GM18861 (cell line): ENCODE results near the gene ADCY1.

ENCODE experiments used
- ATAC-seq: cut with Tn5 transposase; IDR thresholded peaks from one replicate; pipeline ENCODE4 v1.9.1; 2021; ENCODE audit not compliant: unreplicated experiment

The ADCY1 gene

DNA sequence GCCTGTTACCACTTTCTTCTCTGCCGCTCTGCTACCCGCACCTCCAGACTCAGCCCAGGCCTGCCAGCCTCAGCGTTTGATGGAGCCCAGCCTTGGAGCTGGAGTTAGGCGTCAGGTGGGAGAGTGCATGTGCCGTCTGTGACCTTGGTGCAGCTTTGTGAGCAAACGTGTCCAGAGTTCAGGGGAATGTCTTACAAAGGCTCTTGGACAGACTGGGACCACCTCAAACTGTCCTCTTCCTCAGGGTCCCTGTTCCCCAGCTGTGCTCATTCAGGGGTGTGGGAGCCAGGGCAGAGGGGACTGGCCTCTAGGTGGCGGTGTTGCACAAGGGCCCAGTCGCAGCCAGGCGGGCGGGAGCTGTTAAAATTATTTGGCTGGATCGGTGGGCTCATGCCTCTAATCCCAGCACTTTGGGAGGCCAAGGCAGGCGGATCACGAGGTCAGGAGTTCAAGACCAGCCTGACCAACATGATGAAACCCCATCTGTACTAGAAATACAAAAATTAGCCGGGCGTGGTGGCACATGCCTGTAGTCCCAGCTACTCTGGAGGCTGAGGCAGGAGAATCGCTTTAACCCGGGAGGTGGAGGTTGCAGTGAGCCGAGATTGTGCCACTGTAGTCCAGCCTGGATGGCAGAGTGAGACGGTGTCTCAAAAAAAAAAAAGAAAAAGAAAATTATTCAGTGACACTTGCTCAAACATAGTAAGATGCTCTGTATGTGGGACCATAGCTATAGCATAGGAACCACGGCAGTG is 89.2 kb downstream of the ADCY1 start:
- no peak for ATAC-seq

DNA sequence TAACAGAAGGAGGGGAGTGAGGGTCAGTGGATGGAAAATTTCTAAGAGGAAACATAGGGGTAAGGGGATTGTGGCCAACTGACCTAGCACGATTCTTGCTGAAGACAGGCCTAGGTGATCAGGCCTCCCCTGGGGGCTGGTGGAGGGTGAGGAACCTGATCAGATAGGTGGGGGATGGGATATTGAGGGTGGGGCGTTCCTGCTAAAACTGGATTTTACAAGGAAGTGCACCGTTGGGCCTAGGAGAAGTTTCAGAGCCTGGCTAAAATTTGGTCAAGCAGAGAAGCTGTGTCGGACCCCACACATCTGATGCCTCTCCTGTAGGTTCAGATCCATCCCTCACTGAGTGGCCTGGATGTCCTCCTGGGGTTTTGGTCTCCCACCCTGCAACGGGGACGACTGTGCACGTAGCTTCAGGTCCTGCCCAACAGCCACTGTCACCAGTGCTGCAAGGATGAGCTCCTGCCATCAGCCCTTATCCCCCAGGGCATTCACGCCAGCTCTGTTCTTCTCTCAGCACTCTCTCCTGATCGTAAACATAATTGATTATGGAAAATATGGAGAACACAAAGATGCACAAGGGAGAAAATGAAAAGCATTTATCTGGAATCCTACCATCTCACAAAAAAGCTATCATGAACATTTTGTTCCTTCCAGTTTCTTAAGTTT is 89.9 kb downstream of the ADCY1 start:
- ATAC-seq = no peak

DNA sequence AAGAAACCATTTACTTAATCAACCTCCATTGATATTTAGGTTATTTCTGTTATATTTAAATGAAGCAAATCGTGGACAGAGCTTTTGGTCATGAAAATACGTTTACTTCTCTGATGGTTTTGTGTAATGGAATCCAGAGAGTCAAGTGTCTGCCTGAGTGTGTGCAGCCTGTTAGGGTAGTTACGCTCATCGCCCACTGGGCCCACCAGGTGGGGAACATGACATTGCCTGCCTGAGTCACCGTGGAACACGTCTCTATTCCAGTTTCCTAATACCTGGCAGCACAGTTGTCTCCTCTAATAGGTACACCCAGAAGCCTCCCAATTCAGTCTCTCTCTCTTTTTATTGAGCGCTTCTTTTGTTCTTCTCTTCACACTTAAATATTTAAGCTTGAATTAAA is 91.0 kb downstream of the ADCY1 start:
- ATAC-seq = no peak

DNA sequence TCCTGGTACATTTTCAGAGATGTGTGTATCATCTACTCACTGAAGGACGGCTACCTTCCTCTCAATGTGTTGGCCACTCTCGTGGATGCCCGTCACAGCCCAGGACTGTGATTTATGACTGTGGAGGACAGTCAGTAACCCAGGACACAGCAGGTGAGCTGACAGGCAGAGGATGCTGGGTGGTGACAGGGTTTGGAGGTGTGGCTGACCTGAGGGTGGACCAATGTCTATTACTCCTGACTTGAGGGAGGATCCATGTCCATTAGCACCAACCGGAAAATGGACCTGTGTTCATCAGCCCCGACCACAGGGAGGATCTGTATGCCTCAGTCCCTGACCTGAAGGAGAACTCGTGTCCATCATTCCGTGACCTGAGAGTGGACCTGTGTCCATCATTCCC is 96.1 kb downstream of the ADCY1 start:
- ATAC-seq = no peak

DNA sequence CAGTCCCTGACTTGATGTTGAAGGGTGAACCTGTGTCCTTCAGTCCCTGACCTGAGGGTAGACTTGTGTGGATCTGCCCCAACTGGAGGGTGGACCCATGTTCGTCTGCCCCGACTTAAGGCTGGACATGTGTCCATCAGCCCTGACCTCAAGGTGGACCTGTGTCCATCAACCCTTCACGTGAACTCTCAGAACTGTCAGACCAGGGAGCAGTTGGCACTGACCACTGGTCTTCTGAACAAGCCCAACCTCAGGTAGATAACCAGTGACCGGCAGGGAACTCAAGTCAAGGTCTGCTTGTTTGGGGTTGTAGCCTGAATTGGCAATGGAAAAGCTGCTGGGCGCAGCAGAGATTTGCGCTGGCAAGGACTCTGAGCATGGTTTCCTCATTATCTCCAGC is 96.5 kb downstream of the ADCY1 start:
- ATAC-seq = no peak

DNA sequence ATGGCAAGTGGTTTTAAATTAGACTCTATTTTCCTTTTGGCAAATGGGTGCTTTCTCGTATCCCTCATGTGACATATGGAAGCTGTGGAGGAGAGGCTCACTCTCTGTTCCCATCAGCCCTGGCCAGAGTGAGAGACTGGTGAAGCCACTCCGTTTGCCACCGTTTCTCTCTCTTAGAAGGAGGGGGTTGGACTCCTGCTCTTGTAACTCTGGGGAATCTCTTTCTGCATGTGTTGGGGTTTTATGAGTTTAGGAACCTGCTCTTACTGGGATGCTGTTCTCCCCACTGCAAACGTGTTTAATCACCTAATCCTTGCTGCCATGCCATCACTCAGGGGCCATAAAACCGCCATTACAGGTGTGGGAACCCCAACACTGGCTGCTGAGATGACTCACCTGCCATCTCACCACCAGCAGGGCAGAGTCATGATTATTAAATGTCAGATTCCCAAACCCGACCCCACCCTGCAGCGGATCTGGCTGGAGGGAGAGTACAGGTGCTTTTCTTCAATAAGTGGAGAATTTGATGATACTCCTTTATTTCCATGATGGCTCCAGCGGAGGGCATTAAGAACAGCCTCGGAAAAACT is 103.2 kb downstream of the ADCY1 start:
- ATAC-seq = no peak

DNA sequence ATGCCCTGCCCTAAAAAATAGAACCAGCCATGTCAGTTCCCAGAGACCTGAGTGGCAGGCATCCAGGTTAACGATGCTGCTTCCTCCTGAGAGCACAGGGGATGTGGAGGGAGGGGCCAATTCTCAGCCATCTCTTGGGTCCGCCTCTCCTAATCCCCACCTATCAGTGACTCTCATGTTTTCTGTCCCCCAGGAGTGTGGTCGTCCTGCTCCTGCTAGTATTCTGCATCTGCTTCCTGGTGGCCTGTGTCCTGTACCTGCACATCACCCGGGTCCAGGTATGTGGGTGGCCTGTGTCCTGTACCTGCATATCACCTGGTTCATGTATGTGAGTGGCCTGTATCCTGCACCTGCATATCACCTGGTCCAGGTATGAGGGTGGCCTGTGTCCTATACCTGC is 105.3 kb downstream of the ADCY1 start:
- no peak for ATAC-seq

DNA sequence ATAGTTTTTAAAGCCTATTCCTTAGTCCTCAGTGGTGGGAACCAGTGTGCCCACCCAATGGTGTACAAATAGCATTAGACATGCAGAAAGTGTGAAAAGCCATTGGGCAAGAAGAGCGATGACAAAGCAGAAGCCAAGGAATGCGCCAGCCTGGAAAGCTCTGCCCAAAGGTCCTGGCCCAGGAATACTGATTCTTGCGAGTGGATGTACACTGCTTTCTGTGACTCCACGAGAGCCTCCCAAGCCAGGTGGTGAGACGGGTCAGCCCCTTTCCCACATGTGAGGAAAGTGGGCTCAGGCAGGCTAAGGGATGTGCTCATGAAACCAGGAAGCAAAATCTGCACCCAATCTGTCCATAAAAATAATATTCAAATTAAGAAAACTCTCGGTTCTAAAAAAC is 106.6 kb downstream of the ADCY1 start:
- ATAC-seq = no peak

DNA sequence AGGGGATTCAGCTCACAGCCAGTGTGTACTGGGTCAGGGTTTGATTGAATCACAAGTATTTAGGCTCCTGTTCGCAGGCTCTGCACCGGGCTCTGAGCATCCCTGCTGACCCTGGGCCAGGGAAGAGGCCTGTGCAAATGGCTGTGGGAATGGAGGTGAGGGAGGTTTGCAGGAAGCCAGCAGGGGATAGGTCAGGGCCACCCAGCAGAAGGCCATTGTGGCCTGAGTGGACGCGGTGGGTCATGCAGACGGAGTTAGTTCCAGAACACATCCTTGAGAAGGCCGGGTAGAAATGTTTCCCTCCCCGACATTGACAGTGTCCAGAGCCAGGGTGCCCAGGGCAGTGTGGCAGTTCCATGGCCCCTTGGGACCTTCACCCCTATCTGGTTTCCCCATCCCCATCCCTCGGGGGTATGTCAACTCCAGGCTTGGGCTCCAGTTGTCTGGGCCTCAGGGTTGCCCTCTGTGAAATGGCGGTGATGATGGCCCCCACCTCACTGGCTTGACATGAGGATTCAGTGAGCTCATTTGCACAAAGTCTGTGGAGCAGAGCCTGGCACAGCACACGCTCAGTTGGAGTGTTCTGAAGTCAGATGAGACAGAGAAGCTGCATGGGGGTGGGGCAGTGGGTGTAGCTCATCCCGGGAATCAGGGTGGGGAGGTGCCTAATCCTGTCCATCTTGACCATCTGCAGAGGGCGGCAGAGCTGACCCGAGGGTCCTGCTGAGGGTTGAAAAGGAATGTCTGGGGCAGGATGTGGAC is 107.6 kb downstream of the ADCY1 start:
- no peak for ATAC-seq

DNA sequence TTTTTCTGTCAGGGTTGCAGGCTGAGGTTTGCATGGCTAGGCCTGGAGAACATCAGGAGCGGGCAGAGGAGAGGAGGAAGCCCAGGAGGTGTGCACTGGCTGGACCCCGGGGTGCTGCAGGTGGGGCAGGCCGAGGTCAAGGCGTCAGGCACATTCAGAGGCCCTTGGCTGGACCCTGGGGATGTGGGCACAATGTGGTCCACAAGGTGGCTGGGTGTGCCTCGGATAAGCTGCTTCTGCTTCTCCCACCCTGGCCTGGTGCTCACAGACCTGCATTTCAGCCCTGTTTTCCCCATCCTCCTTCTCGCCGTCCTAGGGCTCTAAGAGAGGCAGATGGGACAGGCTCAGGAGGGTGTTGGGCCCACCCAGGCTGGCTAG is 108.2 kb downstream of the ADCY1 start:
- no peak for ATAC-seq

DNA sequence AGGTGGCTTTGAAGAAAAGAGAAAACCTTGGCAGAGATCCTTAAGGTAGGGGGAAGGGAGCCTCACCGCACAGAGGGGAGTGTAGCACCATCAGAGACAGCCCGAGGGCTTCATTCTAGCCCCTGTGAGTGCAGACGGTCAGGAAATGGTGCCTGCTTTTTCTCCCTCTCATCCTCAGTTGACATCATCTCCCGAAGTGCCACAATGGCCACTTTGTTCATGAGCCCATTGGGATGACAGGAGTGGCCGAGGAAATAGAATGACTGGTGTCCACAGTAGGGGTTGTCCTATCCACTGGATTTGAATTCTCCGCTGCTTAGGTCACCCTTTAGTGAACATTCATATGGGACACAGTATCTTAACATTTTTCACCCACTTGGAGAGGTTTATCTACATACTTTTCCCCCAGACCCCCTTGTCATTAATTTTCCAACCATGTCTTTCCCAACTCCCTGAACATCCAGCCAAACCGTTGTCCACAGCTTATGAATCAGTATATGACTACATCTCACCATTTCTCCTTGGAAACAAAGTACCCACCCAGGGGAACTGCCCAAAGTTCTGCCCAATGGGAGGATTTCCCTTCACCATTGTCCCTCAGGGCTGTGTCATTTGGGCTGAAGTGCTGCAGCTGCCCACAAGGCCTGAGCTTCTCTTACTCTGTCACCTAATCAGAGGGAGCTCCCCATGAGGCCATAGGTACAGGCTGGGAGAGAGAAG is 108.8 kb downstream of the ADCY1 start:
- ATAC-seq = no peak

DNA sequence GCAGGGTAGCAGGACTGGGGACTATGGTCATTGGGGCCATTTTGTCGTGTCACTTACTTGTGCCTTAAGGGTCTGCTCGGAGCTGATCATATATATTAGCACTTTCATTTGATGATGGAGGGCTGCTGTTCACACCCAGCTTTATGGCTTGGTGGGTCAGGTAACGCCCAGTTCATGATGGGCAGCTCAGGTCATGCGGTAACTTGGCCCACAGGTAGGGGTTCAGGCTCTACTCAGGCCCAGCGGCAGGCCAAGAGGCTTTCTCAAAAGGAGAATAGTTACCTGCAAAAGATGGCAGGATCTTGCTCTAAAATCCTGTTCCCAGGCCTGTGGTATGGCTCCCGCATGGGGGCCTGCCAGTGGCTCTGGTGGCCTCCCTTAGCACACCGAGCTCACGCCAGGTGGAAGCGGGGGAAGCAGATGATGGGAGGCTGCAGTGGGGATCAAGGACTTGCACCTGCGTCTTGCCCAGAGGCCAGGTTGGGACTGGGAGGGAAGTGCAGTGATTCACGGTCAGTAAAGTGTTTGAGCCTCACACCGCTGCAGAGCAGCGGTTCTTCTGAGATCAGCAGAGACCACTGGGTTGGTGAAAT is 109.5 kb downstream of the ADCY1 start:
- ATAC-seq = no peak

DNA sequence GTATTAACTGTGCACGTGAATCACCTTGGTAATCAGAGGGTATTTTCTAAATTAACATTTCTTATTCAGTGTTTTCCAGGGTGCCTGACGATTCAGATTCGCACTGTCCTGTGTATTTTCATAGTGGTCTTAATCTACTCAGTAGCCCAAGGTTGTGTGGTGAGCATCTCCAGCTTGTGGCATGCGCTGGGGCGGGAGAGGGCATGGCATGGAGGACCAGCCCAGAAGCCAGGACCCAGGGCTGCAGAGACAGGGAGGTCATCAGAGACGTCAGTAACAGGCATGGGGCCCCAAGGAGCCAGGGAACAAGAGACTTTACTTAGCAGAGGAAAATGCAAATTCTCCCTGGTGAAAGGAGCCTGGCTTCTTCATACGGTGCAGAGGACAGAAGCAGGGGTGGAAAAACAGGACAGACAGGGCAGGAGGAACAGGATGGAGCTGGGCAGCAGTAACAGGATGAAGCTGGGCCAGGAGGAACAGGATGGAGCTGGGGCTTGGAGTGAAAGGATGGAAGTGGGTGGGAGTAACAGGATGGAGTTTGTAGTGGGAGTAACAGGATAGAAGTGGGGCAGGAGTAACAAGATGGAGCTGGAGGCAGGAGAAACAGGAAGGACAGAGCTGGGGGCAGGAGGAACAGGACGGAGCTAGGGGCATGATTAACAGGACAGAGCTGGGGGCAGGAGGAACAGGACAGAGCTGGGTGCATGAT is 110.9 kb downstream of the ADCY1 start:
- no peak for ATAC-seq

DNA sequence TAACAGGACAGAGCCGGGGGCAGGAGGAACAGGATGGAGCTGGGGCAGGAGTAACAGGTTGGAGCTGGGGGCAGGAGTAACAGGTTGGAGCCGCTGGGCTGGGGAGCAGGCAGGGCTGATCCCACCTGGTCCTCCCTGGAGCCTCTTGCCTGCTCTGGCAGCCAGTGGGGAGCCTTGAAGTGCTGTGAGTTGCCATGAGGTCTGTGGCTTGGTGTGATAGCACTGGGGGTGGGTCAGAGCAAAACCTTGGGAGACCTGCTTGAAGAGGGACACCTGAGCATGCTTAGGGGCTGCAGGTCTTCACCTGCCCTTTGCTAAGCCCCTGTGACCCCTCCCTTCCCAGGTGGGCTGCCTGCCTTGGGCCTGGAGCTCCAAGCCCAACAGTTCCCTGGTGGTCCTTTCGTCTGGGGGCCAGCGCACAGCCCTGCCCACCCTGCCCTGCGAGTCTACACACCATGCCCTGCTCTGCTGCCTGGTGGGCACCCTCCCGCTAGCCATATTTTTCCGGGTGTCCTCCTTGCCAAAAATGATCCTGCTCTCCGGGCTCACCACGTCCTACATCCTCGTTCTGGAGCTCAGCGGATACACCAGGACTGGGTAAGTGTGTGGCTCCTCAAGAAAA is 111.6 kb downstream of the ADCY1 start:
- no peak for ATAC-seq

DNA sequence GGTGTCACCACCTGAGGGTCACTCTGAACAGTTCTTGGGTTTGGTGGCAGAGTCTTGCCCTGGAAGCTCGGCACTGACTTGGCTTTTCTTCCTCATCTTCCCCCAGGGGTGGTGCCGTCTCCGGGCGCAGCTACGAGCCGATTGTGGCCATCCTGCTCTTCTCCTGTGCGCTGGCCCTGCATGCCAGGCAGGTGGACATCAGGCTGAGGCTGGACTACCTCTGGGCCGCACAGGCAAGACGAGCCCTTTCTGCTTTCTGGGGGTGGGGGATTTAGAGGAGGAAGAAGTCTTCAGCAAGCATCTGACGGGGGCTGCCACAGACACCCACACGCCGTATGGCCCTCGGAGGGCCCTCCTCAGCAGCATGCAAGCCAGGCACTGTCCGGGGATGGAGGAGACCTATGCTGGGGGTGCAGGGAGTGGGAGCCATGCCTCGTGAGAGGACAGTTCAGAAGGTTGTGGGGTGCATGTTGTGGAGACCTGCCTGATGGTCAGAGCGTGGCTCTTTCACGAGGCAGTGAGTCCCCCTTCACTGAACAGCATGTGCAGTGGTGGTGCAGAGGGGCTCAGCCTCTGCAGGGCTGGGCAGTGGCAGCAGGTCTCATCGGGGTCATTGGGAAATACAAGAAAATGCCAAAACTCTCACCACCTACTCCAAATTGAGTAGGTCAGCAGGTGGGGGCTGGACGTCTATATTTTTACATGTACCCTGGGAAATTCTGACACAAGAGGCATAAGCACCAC is 112.4 kb downstream of the ADCY1 start:
- ATAC-seq = no peak

DNA sequence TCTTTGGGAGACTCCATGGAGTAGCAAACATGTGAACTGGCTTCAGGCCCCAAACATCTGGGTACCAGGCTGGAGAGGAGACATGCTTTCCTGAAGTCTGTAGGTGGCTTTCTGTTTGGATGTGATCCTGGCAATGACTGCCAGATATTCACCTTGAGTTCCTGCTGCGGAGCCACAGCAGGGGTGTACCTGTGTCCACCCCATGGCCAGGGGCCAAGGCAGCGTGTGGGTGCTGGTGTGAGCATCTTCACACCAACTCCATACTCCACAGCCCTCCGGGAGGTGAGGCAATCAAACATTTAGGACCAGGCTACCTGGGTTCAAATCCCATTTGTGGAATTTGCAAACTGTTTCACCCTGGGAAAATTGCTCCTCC is 113.0 kb downstream of the ADCY1 start:
- no peak for ATAC-seq

DNA sequence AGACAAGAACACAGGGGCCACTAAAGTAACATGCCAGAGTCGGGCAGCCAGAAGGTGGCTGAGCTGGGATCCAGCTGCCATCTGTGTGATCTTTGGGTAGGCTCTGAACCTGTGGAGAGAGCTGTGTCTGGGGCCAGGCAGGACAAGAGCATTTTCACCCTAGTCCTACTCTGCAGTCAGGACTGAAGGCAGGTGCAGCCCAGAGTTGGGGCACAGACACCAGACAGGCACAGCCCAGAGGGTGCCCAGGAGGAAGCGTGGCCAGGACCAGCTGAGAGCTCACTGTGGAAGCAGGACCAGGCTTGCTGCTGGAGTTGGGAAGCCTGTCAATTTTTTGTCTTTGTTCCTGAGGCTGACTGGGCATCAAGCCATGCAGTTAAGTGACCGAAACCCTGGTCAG is 113.6 kb downstream of the ADCY1 start:
- no peak for ATAC-seq

DNA sequence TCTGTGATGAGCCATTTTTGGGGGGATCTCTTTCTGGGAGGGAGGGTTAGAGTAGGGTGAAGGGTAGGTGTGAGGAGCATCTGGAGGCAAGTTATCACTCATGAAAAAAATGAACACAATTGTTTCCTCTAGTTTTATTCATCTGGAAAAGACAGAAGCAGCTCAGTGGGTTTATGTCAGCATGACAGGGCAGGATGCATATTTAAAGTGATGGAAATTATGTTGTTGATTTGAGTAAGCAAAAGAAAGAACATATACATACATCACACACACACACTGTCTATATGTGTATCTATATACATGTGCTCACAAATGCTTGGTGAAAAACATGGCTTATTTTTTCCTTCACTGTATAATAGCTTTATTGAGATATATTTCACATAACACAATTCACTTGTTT is 114.2 kb downstream of the ADCY1 start:
- no peak for ATAC-seq
